Esophagus squamous epithelium (tissue), 5 donors: Measurements from ENCODE around the gene GRID2. TPM values are rescaled to one million over a fixed set of nuclear protein-coding genes. Genes with fewer than 3 reads are reported as not detected.

Experiments
- DNase-seq: peaks from one replicate; lab custom pipeline; 2025; lab: John Stamatoyannopoulos, UW
- H3K27ac ChIP-seq, 4 donors: fragments of 200-600 bp; sonication (generic); one replicate each; pipeline ENCODE4 v1.5.1; 2016 to 2019; ENCODE audit warnings: mild to moderate bottlenecking in 1 of 4
- H3K27me3 ChIP-seq, 4 donors: fragments of 200-600 bp; sonication (generic); 1 replicate in 3 of 4; 2 replicates in 1 of 4; pipeline versions ENCODE4 v1.5.1 to v1.6.0; 2017 to 2021; ENCODE audit warnings: antibody characterized with exemption in 1 of 4
- H3K36me3 ChIP-seq, 3 donors: fragments of 200-600 bp; sonication (generic); one replicate each; pipeline ENCODE4 v1.5.1; 2016 to 2019
- H3K4me1 ChIP-seq, 3 donors: fragments of 200-600 bp; sonication (generic); one replicate each; pipeline ENCODE4 v1.5.1; 2017 to 2019
- H3K4me3 ChIP-seq, 4 donors: fragments of 200-600 bp; sonication (generic); 1 replicate in 3 of 4; 2 replicates in 1 of 4; pipeline ENCODE4 v1.5.1; 2016 to 2019; ENCODE audit warnings: mild to moderate bottlenecking in 2 of 4, moderate library complexity in 1 of 4
- H3K9me3 ChIP-seq, 3 donors: fragments of 200-600 bp; sonication (generic); one replicate each; pipeline ENCODE4 v1.5.1; 2016 to 2019
- CTCF ChIP-seq, 6 experiments: fragments of 450-650 bp in 4 of 6; fragments of 200-600 bp in 2 of 6; sonication (generic) in 2 of 6; IDR thresholded peaks; one replicate each; pipeline ENCODE4 v1.5.1; 2016 to 2019; ENCODE audit warnings: antibody characterized with exemption in 6 of 6, mild to moderate bottlenecking in 4 of 6, moderate library complexity in 4 of 6
- POLR2A ChIP-seq, 4 donors: fragments of 450-650 bp; IDR thresholded peaks; one replicate each; pipeline ENCODE4 v1.6.1; 2017; ENCODE audit warnings: antibody characterized with exemption in 4 of 4, mild to moderate bottlenecking in 4 of 4, moderate library complexity in 3 of 4
- WGBS, 2 donors: methylation state at CpG; one replicate each; pipeline ENCODE4 v1.1.5; 2018; 5-methylcytosine and 5-hydroxymethylcytosine counted together
- intact Hi-C: fragments of 100-400 bp; cut with DNase I; formaldehyde crosslinking; loops from one replicate; pipeline ENCODE4 v1.15.0; 2022
- total RNA-seq, 4 donors: library from RNA; depleted of rRNA; stranded (reverse); fragments of >200 nt; gene quantifications; one replicate each; pipeline ENCODE4 v1.1.0, GENCODE V29; 2016
- donor health status: DM: yes; HTN: yes; CAD: no.

GRID2 gene
- total RNA-seq, 4 donors from 2014 or later = not detected

GRCh38 chr4:93313197-93313596 is 1009.4 kb downstream of the GRID2 start:
- TF ChIP-seq POLR2A (IDR thresholded peaks at IDR 0.05) = no peak
- TF ChIP-seq CTCF (IDR thresholded peaks at IDR 0.05) = no peak
- no peaks in the 10 kb centered on the region for H3K36me3 ChIP-seq
- DNase-seq = no peak

GRCh38 chr4:93317057-93317456 is 1013.3 kb downstream of the GRID2 start:
- Histone ChIP-seq H3K27me3 (no peaks in the 10 kb centered on the region), H3K4me3 (no peak overlapping the region), H3K36me3 (no peaks in the 10 kb centered on the region), H3K4me1 (peaks cover 0 to 31% (median 0%) of the 10 kb centered on the region in 3 donors), H3K27ac (no peak overlapping the region), H3K9me3 (no peaks in the 10 kb centered on the region)
- no peak for DNase-seq
- TF ChIP-seq POLR2A (IDR thresholded peaks at IDR 0.05) (no peak), CTCF (IDR thresholded peaks at IDR 0.05) (no peak)
- intact Hi-C loops = no loop called here
- WGBS, 2 donors = 37 to 44% methylated on average over 4 of the region's 4 CpGs

More at GRCh38 chr4:93313197-93313596, 1009.4 kb downstream of the GRID2 start:
- intact Hi-C loops = no loop called here
- Histone ChIP-seq H3K27ac (no peak overlapping the region), H3K4me1 (peaks cover 0 to 32% (median 0%) of the 10 kb centered on the region in 3 donors), H3K4me3 (no peak overlapping the region), H3K27me3 (no peaks in the 10 kb centered on the region), H3K9me3 (no peaks in the 10 kb centered on the region)

- WGBS, 2 donors = 32 to 42% methylated on average over 1 of the region's 1 CpG
- Histone ChIP-seq H3K27ac (no peak overlapping the region), H3K9me3 (no peaks in the 10 kb centered on the region), H3K36me3 (no peaks in the 10 kb centered on the region), H3K4me3 (no peak overlapping the region), H3K4me1 (peaks cover 0 to 26% (median 0%) of the 10 kb centered on the region in 3 donors), H3K27me3 (no peaks in the 10 kb centered on the region)
- intact Hi-C loops = no loop called here
- TF ChIP-seq CTCF (IDR thresholded peaks at IDR 0.05) (no peak), POLR2A (IDR thresholded peaks at IDR 0.05) (no peak)
- DNase-seq = no peak
Observed at GRCh38 chr4:93317561-93317960, 1013.8 kb downstream of the GRID2 start.

GRCh38 chr4:93319041-93319440 is 1015.3 kb downstream of the GRID2 start:
- Histone ChIP-seq H3K27me3 (no peaks in the 10 kb centered on the region), H3K27ac (no peak overlapping the region), H3K4me3 (no peak overlapping the region), H3K4me1 (peaks cover 0 to 16% (median 0%) of the 10 kb centered on the region in 3 donors), H3K36me3 (no peaks in the 10 kb centered on the region), H3K9me3 (peaks cover 0 to 5% (median 0%) of the 10 kb centered on the region in 3 donors)
- TF ChIP-seq POLR2A (IDR thresholded peaks at IDR 0.05) (no peak), CTCF (IDR thresholded peaks at IDR 0.05) (no peak)
- 44 to 56% methylated on average over 1 of the region's 1 CpG for WGBS, 2 donors
- DNase-seq = no peak
- intact Hi-C loops = no loop called here

- Histone ChIP-seq H3K27me3 (no peaks in the 10 kb centered on the region), H3K27ac (no peak overlapping the region), H3K36me3 (no peaks in the 10 kb centered on the region), H3K4me1 (peaks cover 0 to 16% (median 0%) of the 10 kb centered on the region in 3 donors), H3K4me3 (no peak overlapping the region), H3K9me3 (peaks cover 0 to 5% (median 0%) of the 10 kb centered on the region in 3 donors)
- intact Hi-C loops = no loop called here
- DNase-seq = no peak
- TF ChIP-seq POLR2A (IDR thresholded peaks at IDR 0.05) = no peak
- TF ChIP-seq CTCF (IDR thresholded peaks at IDR 0.05) = no peak
Observed at GRCh38 chr4:93320356-93320755, 1016.6 kb downstream of the GRID2 start.
